HEK293 (cell line): ENCODE measurements around the gene CAPN10.

Source experiments
- MEIS1 ChIP-seq: sonication (generic); formaldehyde crosslinking; IDR thresholded peaks from 2 replicates; pipeline ENCODE4 v1.8.1; 2022; ENCODE audit warnings: missing genetic modification reagents, mild to moderate bottlenecking, borderline replicate concordance
- TCF7L2 ChIP-seq: IDR thresholded peaks from 2 replicates; pipeline ENCODE4 v1.6.1; 2011; ENCODE audit warnings: low read depth, mild to moderate bottlenecking, inconsistent platforms, low read length, moderate library complexity, borderline replicate concordance
- TRIM28 ChIP-seq: IDR thresholded peaks from 2 replicates; pipeline ENCODE4 v1.6.1; 2011; ENCODE audit warnings: low read length, control low read depth, borderline replicate concordance
- ZBTB20 ChIP-seq: fragments of 450-650 bp; formaldehyde crosslinking; IDR thresholded peaks from 2 replicates; pipeline ENCODE4 v1.5.1; 2016; ENCODE audit warnings: missing biosample characterization, missing genetic modification characterization
- ZNF521 ChIP-seq: fragments of 450-650 bp; formaldehyde crosslinking; IDR thresholded peaks from 2 replicates; pipeline ENCODE4 v1.5.1; 2017; ENCODE audit warnings: missing biosample characterization, mild to moderate bottlenecking, missing genetic modification characterization
- ZNF621 ChIP-seq: fragments of 450-650 bp; formaldehyde crosslinking; IDR thresholded peaks from 2 replicates; pipeline ENCODE4 v1.5.1; 2017; ENCODE audit warnings: missing biosample characterization, missing genetic modification characterization
- ZNF624 ChIP-seq: fragments of 450-650 bp; formaldehyde crosslinking; IDR thresholded peaks from 2 replicates; pipeline ENCODE4 v1.5.1; 2017; ENCODE audit warnings: missing biosample characterization, missing genetic modification characterization
- TF ChIP-seq, protein P1 (sequence below): fragments of 450-650 bp; formaldehyde crosslinking; IDR thresholded peaks from 2 replicates; pipeline ENCODE4 v1.5.1; 2016; ENCODE audit warnings: missing biosample characterization, missing genetic modification characterization
- TF ChIP-seq, protein P2 (sequence below): fragments of 450-650 bp; formaldehyde crosslinking; IDR thresholded peaks from 2 replicates; pipeline ENCODE4 v1.5.1; 2016; ENCODE audit warnings: missing biosample characterization, missing genetic modification characterization

DNA sequence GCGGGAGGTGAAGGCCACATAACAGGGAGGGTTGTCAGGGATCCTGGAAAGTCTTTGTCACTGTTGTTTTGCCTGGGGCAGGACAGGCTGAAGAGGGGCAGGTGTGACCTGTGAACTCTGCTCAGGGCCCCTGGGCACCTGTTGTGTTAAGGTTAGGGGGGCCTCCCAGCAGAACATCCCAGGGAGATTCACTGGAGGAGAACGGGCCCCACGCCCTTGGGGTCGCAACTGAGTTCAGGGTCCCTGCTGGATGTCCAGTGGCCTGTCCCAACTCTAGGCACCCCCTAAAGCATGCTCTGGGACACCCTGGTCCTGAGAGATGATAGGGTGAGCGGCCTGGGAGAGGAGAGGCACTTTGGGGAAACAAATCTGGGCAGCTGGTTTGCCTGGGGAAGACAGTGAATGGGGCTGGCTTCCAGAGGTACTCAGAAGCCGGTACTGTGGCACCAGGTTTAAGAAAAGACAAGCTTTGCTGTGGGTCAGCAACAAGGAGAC, 61.7 kb downstream of the CAPN10 start:
- no peak for TF ChIP-seq ZNF624
- no peak for TF ChIP-seq ZBTB20 (tag by site-specific recombination)
- no peak for TF ChIP-seq ZNF621 (tag by site-specific recombination)
- TF ChIP-seq, protein P1, sequence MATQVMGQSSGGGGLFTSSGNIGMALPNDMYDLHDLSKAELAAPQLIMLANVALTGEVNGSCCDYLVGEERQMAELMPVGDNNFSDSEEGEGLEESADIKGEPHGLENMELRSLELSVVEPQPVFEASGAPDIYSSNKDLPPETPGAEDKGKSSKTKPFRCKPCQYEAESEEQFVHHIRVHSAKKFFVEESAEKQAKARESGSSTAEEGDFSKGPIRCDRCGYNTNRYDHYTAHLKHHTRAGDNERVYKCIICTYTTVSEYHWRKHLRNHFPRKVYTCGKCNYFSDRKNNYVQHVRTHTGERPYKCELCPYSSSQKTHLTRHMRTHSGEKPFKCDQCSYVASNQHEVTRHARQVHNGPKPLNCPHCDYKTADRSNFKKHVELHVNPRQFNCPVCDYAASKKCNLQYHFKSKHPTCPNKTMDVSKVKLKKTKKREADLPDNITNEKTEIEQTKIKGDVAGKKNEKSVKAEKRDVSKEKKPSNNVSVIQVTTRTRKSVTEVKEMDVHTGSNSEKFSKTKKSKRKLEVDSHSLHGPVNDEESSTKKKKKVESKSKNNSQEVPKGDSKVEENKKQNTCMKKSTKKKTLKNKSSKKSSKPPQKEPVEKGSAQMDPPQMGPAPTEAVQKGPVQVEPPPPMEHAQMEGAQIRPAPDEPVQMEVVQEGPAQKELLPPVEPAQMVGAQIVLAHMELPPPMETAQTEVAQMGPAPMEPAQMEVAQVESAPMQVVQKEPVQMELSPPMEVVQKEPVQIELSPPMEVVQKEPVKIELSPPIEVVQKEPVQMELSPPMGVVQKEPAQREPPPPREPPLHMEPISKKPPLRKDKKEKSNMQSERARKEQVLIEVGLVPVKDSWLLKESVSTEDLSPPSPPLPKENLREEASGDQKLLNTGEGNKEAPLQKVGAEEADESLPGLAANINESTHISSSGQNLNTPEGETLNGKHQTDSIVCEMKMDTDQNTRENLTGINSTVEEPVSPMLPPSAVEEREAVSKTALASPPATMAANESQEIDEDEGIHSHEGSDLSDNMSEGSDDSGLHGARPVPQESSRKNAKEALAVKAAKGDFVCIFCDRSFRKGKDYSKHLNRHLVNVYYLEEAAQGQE (tag by site-specific recombination): no peak
- TF ChIP-seq, protein P2, sequence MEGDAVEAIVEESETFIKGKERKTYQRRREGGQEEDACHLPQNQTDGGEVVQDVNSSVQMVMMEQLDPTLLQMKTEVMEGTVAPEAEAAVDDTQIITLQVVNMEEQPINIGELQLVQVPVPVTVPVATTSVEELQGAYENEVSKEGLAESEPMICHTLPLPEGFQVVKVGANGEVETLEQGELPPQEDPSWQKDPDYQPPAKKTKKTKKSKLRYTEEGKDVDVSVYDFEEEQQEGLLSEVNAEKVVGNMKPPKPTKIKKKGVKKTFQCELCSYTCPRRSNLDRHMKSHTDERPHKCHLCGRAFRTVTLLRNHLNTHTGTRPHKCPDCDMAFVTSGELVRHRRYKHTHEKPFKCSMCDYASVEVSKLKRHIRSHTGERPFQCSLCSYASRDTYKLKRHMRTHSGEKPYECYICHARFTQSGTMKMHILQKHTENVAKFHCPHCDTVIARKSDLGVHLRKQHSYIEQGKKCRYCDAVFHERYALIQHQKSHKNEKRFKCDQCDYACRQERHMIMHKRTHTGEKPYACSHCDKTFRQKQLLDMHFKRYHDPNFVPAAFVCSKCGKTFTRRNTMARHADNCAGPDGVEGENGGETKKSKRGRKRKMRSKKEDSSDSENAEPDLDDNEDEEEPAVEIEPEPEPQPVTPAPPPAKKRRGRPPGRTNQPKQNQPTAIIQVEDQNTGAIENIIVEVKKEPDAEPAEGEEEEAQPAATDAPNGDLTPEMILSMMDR (tag by site-specific recombination): no peak
- no peak for TF ChIP-seq TRIM28
- TF ChIP-seq TCF7L2: no peak
- no peak for TF ChIP-seq ZNF521 (tag by site-specific recombination)
- TF ChIP-seq MEIS1 (CRISPR knock-in tag): no peak
